CD4-positive, CD25-positive, alpha-beta regulatory T cell (primary cell): ENCODE data around the gene CD82. TPM values are rescaled to one million over a fixed set of nuclear protein-coding genes. Genes with fewer than 3 reads are reported as not detected.

Source experiments
- ATAC-seq, 2 donors: fragments of 150-1000 bp; cut with Tn5 transposase; one replicate each; pipeline ENCODE4 v1.10.0; 2021; ENCODE audit warnings: low read depth in 2 of 2, moderate number of reproducible peaks in 2 of 2, moderate library complexity in 1 of 2
- DNase-seq, 3 donors: peaks; one replicate each; pipeline versions ENCODE4 v3.0.0 to v3.0.0-alpha.2; 2012 to 2022; ENCODE audit warnings: mixed read lengths in 1 of 3
- H3K27ac ChIP-seq: one replicate; pipeline ENCODE4 v1.7.0; 2013; ENCODE audit warnings: mild to moderate bottlenecking, low read length; ENCODE audit not compliant: insufficient read depth, poor library complexity, severe bottlenecking
- H3K27me3 ChIP-seq: one replicate; pipeline ENCODE4 v1.7.0; 2013; ENCODE audit warnings: low read length; ENCODE audit not compliant: control insufficient read depth, insufficient read depth
- H3K36me3 ChIP-seq: one replicate; pipeline ENCODE4 v1.7.0; 2013; ENCODE audit warnings: mild to moderate bottlenecking, low read length, moderate library complexity; ENCODE audit not compliant: control insufficient read depth, insufficient read depth
- H3K4me1 ChIP-seq: 2 replicates; pipeline ENCODE4 v1.7.0; 2013; ENCODE audit warnings: mild to moderate bottlenecking, low read length; ENCODE audit not compliant: insufficient read depth, control insufficient read depth, poor library complexity, severe bottlenecking
- H3K4me3 ChIP-seq: one replicate; pipeline ENCODE4 v1.7.0; 2013; ENCODE audit warnings: low read depth, mild to moderate bottlenecking, low read length, moderate library complexity
- H3K9me3 ChIP-seq, 2 experiments: 1 replicate in 1 of 2; 2 replicates in 1 of 2; pipeline ENCODE4 v1.7.0; 2013; ENCODE audit warnings: low read length in 2 of 2, mild to moderate bottlenecking in 1 of 2, moderate library complexity in 1 of 2; ENCODE audit not compliant: control insufficient read depth in 2 of 2
- H3K27ac Mint-ChIP-seq, 3 donors: one replicate each; pipeline ENCODE4 v1.8.0; 2020 to 2022; ENCODE audit warnings: mild to moderate bottlenecking in 3 of 3, mixed read lengths in 3 of 3, moderate library complexity in 2 of 3
- H3K27me3 Mint-ChIP-seq: one replicate; pipeline ENCODE4 v1.8.0; 2022; ENCODE audit warnings: mild to moderate bottlenecking, mixed read lengths
- H3K36me3 Mint-ChIP-seq: one replicate; pipeline ENCODE4 v1.8.0; 2020; ENCODE audit warnings: mixed read lengths
- H3K4me1 Mint-ChIP-seq, 4 donors: one replicate each; pipeline ENCODE4 v1.8.0; 2020 to 2022; ENCODE audit warnings: mixed read lengths in 4 of 4, mild to moderate bottlenecking in 1 of 4
- H3K4me3 Mint-ChIP-seq, 4 donors: one replicate each; pipeline ENCODE4 v1.8.0; 2020 to 2022; ENCODE audit warnings: mild to moderate bottlenecking in 4 of 4, mixed read lengths in 4 of 4, moderate library complexity in 3 of 4
- H3K9me3 Mint-ChIP-seq, 7 donors: one replicate each; pipeline ENCODE4 v1.8.0; 2020 to 2022; ENCODE audit warnings: mixed read lengths in 7 of 7, mild to moderate bottlenecking in 3 of 7, moderate library complexity in 2 of 7
- polyA plus RNA-seq, 4 donors: library from polyadenylated mRNA; unstranded; fragments of 300-500 nt; fragmentation: Illumina TruSeq; gene quantifications; one replicate each; pipeline ENCODE4 v1.2.3, GENCODE V29; 2021
- total RNA-seq: library from RNA; stranded (reverse); gene quantifications from one replicate; pipeline ENCODE4 v1.2.3, GENCODE V29; 2022

The CD82 gene
- total and polyA plus RNA-seq, 5 donors from 2014 or later: 81.0 to 167 (median 132) TPM

GRCh38 chr11:44607319-44607962 lies 42.0 kb downstream of the CD82 start:
- Histone ChIP-seq H3K9me3 (no peaks in the 10 kb centered on the region), H3K27ac (peak overlapping the region; percentile 2), H3K36me3 (peaks cover 42% of the 10 kb centered on the region), H3K27me3 (no peaks in the 10 kb centered on the region), H3K4me3 (no peak overlapping the region), H3K4me1 (peaks cover 38% of the 10 kb centered on the region)
- no peaks in the 10 kb centered on the region for H3K9me3 Mint-ChIP-seq
- H3K4me1 Mint-ChIP-seq: peaks cover 11 to 52% (median 29%) of the 10 kb centered on the region in 4 donors
- peak overlapping the region; percentile 81 to 89 (median 87) for H3K27ac Mint-ChIP-seq
- ATAC-seq (no peak), DNase-seq (no peak)
- H3K36me3 Mint-ChIP-seq: peaks cover 32% of the 10 kb centered on the region
- no peak overlapping the region for H3K4me3 Mint-ChIP-seq
- no peaks in the 10 kb centered on the region for H3K27me3 Mint-ChIP-seq

DNA sequence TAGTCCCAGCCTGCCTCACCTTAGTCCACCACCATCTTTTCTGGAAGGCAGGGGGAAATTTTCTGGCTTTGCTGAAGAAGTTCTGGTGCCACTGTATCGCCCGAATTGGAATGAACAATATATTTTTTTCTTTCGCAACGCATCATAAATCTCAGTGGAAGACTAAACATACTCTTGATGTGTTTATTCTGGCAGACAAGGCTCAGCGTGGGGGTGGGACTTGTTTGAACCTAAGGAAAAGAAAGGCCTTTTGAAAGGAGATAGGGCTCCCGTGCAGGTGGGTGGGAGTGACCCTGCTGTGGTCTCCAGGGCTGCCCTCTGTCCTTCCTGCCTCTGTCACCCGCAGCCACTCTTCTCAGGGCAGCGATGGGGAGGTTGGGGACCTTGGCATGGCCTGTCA lies 42.5 kb downstream of the CD82 start:
- Histone ChIP-seq H3K4me3 (no peak overlapping the region), H3K4me1 (peaks cover 44% of the 10 kb centered on the region), H3K27ac (peak overlapping the region; percentile 9), H3K36me3 (peaks cover 41% of the 10 kb centered on the region), H3K9me3 (no peaks in the 10 kb centered on the region), H3K27me3 (no peaks in the 10 kb centered on the region)
- H3K4me3 Mint-ChIP-seq: no peak overlapping the region
- peak overlapping the region; percentile 28 to 89 (median 87) for H3K27ac Mint-ChIP-seq
- ATAC-seq (no peak), DNase-seq (no peak)
- H3K36me3 Mint-ChIP-seq: peaks cover 32% of the 10 kb centered on the region
- H3K9me3 Mint-ChIP-seq: no peaks in the 10 kb centered on the region
- peaks cover 11 to 55% (median 30%) of the 10 kb centered on the region in 4 donors for H3K4me1 Mint-ChIP-seq
- H3K27me3 Mint-ChIP-seq: no peaks in the 10 kb centered on the region

- peaks cover 32% of the 10 kb centered on the region for H3K36me3 Mint-ChIP-seq
- no peak for ATAC-seq
Measured at GRCh38 chr11:44608651-44608990, 43.2 kb downstream of the CD82 start.

GRCh38 chr11:44608991-44609782 lies 43.7 kb downstream of the CD82 start:
- Mint-ChIP-seq H3K4me1 (peaks cover 11 to 58% (median 32%) of the 10 kb centered on the region in 4 donors), H3K27me3 (no peaks in the 10 kb centered on the region), H3K36me3 (peaks cover 26% of the 10 kb centered on the region), H3K9me3 (no peaks in the 10 kb centered on the region), H3K27ac (peak overlapping the region; percentile 70 to 92 (median 87)), H3K4me3 (peak overlapping the region in 3 of 4 donors; percentile 1 to 79 (median 60))
- no peaks in the 10 kb centered on the region for H3K9me3 ChIP-seq
- no peaks in the 10 kb centered on the region for H3K27me3 ChIP-seq
- H3K36me3 ChIP-seq: peaks cover 29% of the 10 kb centered on the region
- peak overlapping the region; percentile 50 for H3K27ac ChIP-seq
- DNase-seq (peak in 2 of 3 donors; percentile 17 to 71), ATAC-seq (peak; percentile 55 to 69)
- H3K4me1 ChIP-seq: peaks cover 56% of the 10 kb centered on the region
- H3K4me3 ChIP-seq: no peak overlapping the region

More at GRCh38 chr11:44608651-44608990, 43.2 kb downstream of the CD82 start:
- H3K4me3 ChIP-seq: no peak overlapping the region
- no peaks in the 10 kb centered on the region for H3K9me3 Mint-ChIP-seq
- no peaks in the 10 kb centered on the region for H3K9me3 ChIP-seq
- peak overlapping the region; percentile 50 for H3K27ac ChIP-seq
- peaks cover 11 to 60% (median 32%) of the 10 kb centered on the region in 4 donors for H3K4me1 Mint-ChIP-seq
- DNase-seq: no peak
- H3K4me1 ChIP-seq: peaks cover 50% of the 10 kb centered on the region
- peaks cover 34% of the 10 kb centered on the region for H3K36me3 ChIP-seq
- no peaks in the 10 kb centered on the region for H3K27me3 Mint-ChIP-seq
- H3K27me3 ChIP-seq: no peaks in the 10 kb centered on the region
- H3K27ac Mint-ChIP-seq: peak overlapping the region; percentile 46 to 89 (median 87)
- peak overlapping the region in 2 of 4 donors; percentile 72 to 79 for H3K4me3 Mint-ChIP-seq

- H3K9me3 ChIP-seq: no peaks in the 10 kb centered on the region
- no peak overlapping the region for H3K4me3 ChIP-seq
- H3K36me3 ChIP-seq: peaks cover 23% of the 10 kb centered on the region
- peak overlapping the region; percentile 50 for H3K27ac ChIP-seq
- Mint-ChIP-seq H3K36me3 (peaks cover 24% of the 10 kb centered on the region), H3K27ac (peak overlapping the region; percentile 70 to 92 (median 87)), H3K4me1 (peaks cover 11 to 60% (median 32%) of the 10 kb centered on the region in 4 donors), H3K27me3 (no peaks in the 10 kb centered on the region), H3K4me3 (peak overlapping the region; percentile 1 to 79 (median 2)), H3K9me3 (no peaks in the 10 kb centered on the region)
- H3K27me3 ChIP-seq: no peaks in the 10 kb centered on the region
- ATAC-seq: no peak
- H3K4me1 ChIP-seq: peaks cover 56% of the 10 kb centered on the region
- no peak for DNase-seq
Measured at GRCh38 chr11:44609783-44610155, 44.3 kb downstream of the CD82 start.

- Mint-ChIP-seq H3K27ac (peak overlapping the region in 2 of 3 donors; percentile 87 to 92), H3K4me1 (peaks cover 11 to 60% (median 32%) of the 10 kb centered on the region in 4 donors), H3K36me3 (peaks cover 24% of the 10 kb centered on the region), H3K4me3 (peak overlapping the region in 3 of 4 donors; percentile 1 to 79 (median 4)), H3K9me3 (no peaks in the 10 kb centered on the region), H3K27me3 (no peaks in the 10 kb centered on the region)
- Histone ChIP-seq H3K27ac (no peak overlapping the region), H3K4me1 (peaks cover 56% of the 10 kb centered on the region), H3K9me3 (no peaks in the 10 kb centered on the region), H3K4me3 (no peak overlapping the region), H3K27me3 (no peaks in the 10 kb centered on the region), H3K36me3 (peaks cover 19% of the 10 kb centered on the region)
- DNase-seq: no peak
- ATAC-seq: no peak
Measured at GRCh38 chr11:44610186-44610955, 44.9 kb downstream of the CD82 start.

- H3K27ac Mint-ChIP-seq: peak overlapping the region in 2 of 3 donors; percentile 69 to 93
- H3K27me3 ChIP-seq: no peaks in the 10 kb centered on the region
- peaks cover 56% of the 10 kb centered on the region for H3K4me1 ChIP-seq
- no peaks in the 10 kb centered on the region for H3K9me3 ChIP-seq
- peak overlapping the region; percentile 60 for H3K27ac ChIP-seq
- ATAC-seq: no peak
- H3K9me3 Mint-ChIP-seq: no peaks in the 10 kb centered on the region
- no peak for DNase-seq
- H3K4me1 Mint-ChIP-seq: peaks cover 11 to 60% (median 32%) of the 10 kb centered on the region in 4 donors
- peaks cover 25% of the 10 kb centered on the region for H3K36me3 Mint-ChIP-seq
- no peaks in the 10 kb centered on the region for H3K27me3 Mint-ChIP-seq
- H3K4me3 ChIP-seq: no peak overlapping the region
- H3K4me3 Mint-ChIP-seq: peak overlapping the region in 1 of 4 donors; percentile 48
- H3K36me3 ChIP-seq: peaks cover 19% of the 10 kb centered on the region
Measured at GRCh38 chr11:44611088-44611487, 45.6 kb downstream of the CD82 start.
